GM18909 (cell line): Measurements from ENCODE around the gene RENBP.

ENCODE experiments used
- ATAC-seq: cut with Tn5 transposase; IDR thresholded peaks from one replicate; pipeline ENCODE4 v1.9.1; 2021; ENCODE audit warnings: mild to moderate bottlenecking; ENCODE audit not compliant: unreplicated experiment, poor library complexity

The RENBP gene

GRCh38 chrX:153937056-153937455 lies 7.4 kb downstream of the RENBP start:
- no peak for ATAC-seq

- no peak for ATAC-seq
Observed at GRCh38 chrX:153935326-153935851, 9.1 kb downstream of the RENBP start.

GRCh38 chrX:153934762-153935325 lies 9.6 kb downstream of the RENBP start, which contains the start of gene NAA10:
NAA10 (minus strand) TSS chrX:153935037; CDS start chrX:153934904, 133 bp downstream.
- ATAC-seq, result peak; percentile 81

DNA sequence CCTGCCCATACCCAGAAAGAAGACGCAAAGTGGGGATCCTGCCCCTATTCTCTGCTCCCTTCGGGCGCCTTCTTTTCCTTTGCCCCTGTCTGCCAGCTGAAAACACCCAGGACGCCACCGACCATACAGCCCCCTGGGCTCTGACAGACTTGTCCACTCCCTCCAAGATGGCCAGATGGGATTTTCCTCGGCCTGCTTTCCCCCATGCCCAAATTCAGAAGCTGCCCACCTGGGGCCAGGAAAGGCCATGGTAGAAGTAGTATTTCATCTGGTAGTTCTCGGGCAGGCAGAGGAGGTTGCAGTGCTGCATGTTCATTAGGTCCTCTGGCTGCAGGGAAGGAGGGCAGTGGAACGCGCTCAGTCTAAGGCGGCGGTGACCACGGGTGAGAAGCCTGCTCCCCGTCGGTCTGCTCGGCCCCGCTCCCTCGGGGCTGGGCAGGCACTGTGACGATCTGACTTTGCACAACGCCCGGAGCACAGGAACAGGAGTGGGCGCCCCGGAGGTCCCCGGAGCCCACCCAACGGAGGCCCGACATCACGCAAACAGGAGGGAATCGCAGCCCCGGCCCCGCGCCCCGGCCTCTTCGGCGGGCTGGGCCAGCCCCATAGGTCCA lies 10.2 kb downstream of the RENBP start:
- no peak for ATAC-seq

DNA sequence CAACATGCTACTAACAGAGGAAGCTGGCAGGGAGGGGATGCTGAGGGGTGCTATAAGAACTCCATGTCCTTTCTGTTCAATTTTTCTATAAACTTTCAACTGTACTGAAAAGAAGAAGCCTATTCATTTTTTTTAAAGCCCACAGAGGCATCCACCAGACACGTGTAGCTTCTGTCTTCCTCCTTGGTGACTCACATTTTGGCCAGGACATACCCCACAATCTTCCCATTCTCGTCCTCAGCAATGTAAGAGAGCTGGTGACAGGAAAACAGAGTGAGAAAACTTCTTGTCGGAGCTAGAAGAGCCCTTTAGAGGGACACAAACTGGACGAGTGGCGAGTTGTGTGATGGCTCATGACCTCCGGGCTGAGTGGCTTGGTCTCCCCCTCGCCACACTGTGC lies 10.7 kb downstream of the RENBP start:
- ATAC-seq, result no peak

GRCh38 chrX:153932220-153932915 lies 12.1 kb downstream of the RENBP start:
- ATAC-seq, result no peak

DNA sequence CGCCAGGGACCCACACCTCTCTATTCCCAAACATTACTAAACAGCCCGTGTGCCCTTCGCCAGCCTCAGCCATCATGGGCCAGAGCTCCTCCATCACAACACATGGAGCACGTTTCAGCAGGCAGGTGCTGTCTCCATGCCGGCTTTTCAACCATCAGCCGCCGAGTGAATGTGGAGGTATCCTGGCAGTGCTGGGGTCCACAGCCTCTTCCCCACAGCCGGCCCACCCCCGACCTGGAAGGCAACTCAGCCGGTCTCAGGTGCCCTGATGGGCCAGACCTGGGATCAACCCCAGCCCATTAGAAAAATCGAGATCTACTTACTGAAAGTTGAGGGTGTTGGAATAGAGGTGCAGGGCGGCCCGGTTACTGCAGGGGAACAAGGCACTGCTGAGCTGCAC lies 12.7 kb downstream of the RENBP start:
- ATAC-seq, result no peak

GRCh38 chrX:153931151-153931550 lies 13.3 kb downstream of the RENBP start:
- no peak for ATAC-seq

DNA sequence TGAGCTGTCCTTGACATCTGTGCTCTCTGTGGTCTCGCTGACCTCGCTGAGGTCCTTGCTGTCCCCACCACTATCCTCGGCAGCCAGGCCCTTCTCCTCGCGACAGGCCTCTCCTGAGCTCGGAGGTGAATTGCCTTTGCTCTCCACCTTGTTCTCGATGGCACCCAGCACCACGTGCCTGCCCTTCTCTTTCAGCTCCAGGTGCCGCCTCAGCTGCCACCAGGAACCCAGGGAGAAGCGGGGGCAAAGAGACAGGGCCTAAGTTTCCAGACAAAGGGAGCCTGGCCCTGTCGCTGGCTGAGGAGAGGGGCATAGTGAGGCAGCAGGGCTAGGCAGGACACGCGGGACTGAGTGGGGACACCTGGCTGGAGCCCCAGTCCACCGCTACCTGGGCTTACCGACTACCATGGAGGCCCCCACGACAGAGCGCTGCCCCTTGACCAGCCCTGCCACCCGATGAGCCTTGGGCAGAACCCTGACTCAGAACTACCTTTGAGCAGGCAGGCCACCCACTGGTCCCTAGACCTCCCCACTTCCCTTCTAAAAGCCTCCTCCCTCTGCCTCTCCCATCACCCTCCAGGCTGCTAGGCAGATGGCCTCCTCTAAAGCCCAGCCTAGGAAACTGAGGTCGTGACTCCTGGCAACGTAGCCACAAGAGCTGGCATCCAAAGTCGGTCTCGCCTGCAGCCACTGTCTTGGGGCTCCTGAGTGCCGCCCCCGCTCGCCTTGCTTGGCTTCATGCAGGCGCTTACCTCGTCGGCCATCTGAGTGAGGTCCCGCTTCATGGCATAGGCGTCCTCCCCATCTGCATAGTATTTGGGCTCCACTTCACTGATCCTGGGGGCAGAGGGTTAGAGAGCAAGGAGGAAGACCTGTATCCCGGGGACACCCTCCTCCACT lies 14.2 kb downstream of the RENBP start:
- no peak for ATAC-seq

DNA sequence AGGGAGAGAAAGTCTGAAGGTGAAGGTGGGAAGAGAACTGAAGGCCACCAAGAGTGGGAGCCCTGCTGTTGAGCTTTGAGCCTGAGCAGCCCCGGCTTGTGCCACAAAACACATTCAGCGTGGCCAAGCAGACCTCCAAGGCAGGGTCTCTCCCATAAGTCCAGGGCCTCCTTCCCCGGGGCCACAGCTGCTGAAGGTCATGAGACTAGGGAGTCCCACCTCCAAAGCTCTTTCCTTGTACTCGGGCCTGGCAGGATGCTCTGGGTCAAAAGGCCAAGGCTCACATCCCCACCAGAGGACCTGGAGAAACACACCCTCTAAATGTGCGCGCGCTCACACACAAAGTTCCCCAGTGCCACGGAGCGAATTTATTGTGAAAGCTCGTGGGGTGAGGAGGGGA lies 14.9 kb downstream of the RENBP start:
- ATAC-seq, result no peak

- no peak for ATAC-seq
Observed at GRCh38 chrX:153928846-153929245, 15.6 kb downstream of the RENBP start.

GRCh38 chrX:153927922-153928760 lies 16.3 kb downstream of the RENBP start:
- peak; percentile 64 for ATAC-seq

GRCh38 chrX:153927672-153927921 lies 16.8 kb downstream of the RENBP start:
- no peak for ATAC-seq

DNA sequence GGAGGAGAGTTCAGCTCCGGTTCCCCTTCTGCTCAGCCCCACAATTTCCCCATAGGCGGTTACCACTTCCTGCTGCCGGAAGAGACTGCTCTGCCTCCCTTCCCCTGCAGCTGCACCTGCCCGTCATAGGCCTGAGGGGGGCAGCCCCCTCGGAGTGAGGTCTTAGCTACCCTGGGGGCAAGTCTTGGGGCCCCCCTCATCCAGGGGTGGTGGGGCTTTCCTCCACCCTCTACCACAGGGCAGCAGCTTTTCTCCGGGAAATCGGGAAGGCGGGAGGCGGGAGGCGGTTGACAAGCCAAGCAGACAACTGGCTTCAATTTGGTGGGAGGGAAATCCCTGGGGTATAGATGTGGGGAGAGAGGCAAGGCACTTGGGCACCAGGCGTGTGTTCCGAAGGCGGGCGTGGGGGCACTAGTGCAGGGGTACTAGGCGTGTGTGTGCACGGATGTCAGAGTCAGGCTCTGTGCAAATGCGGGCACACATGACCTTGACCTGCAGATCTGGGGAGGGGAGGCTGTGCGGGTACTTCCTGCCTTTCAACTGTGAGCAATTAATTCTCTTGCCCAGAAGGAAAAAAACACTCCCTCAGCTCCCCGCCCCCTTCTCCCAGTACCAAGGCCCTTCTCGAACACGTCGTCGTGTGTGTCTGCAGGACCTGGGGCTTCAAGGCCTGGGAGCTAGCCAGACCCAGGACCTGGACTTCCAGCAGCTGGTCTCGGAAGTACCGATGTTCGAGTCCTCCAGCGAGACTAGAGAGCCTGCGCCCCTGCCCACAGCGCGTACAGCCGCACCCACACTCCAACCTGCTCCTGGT lies 17.4 kb downstream of the RENBP start:
- ATAC-seq, result peak; percentile 66

DNA sequence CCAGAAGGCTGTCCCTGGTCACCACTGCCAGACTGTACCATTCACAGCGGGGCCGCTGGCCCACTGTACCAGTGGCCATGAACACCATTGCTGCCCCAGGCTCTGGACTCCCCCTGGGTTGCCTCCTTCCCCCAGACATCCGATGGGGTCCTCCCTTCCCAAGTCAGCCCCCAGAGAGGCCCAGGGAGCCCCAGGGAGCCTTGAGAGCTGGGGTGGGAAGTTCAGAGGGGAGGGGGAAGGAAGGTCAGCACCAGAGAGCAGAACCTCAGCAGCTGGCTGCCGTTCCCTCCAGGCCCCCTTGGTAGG lies 17.9 kb downstream of the RENBP start:
- peak; percentile 4 for ATAC-seq

DNA sequence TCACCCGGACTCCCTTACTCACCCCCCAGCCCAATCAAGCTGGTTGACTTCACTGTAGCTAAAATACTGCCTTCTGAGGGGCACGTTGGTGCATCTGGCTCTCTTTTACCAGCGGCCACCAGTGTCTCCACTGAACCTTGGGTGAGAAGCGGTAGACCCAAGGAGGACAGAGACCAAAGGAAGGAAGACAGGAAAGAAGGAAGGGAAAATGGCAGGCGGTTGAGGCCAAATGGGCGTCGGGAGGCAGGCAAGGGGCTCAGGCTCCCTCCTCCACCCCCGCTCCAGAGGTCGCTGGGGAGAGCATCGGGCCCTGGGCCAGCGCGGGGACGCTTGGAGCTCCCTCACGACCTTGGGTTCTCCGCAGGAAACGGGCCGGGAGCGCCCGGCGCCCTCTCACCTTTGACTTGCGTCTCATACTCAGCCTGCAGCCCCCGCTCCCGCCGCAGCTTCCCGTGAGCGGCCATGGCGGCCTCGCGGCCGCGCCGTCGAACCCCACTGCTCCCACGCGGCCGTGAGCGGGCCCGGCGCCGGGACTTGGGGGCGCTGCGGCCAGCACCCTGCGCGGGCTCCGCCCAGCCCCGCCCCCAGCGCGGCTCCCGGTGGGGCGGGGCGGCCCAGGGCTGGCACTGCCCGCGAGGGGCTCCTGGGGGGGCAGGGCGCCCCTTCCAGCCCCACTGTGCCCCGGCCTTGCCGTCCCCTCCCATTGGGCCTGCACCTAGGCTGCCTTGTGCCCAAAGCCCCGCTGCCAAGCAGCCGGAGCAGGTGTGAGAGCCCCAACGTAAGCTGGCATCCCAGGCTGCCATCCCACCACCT lies 18.5 kb downstream of the RENBP start, which contains the start of gene ARHGAP4:
Gene ARHGAP4 (minus strand): TSS at position 526 of the 813 bp plus-strand sequence. CDS start 62 bp downstream, at position 464.
- peak; percentile 2 for ATAC-seq

DNA sequence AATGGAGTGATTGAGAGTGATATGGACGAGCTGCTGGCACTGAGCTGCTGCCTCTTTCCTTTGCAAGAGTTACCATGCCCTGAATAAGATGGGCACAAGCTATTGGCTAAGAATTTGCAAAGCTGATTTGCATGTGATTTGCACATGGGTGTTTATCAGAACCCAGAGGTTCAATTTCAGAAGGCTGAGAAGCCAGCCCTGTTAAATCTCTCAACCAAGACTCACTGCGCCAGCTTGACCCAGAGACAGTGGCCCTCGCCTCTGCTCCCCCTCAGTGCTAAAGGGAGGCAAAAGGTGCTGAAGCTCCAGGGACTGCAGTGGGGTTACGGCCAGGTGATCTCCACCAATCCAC lies 19.1 kb downstream of the RENBP start:
- ATAC-seq, result no peak

GRCh38 chrX:153924149-153924861 lies 20.1 kb downstream of the RENBP start:
- no peak for ATAC-seq
